Caco-2 (cell line): ENCODE measurements around the gene EPHB1. TPM values are rescaled to one million over a fixed set of nuclear protein-coding genes. Genes with fewer than 3 reads are reported as not detected.

Source experiments
- BruUV-seq: library from RNA; stranded (reverse); fragments of 400-500 nt; replicated peaks from 2 replicates; lab custom pipeline; 2021; lab: Mats Ljungman, UMichigan
- CTCF ChIA-PET: fragments of 300-600 bp; sonication (Branson Sonifier 250); formaldehyde crosslinking; loops from one replicate; lab custom pipeline; 2022; ENCODE audit warnings: antibody characterized with exemption; lab: Charles Lee
- POLR2A ChIA-PET: fragments of 300-600 bp; sonication (Branson Sonifier 250); formaldehyde crosslinking; loops from one replicate; lab custom pipeline; 2022; ENCODE audit warnings: antibody characterized with exemption; lab: Charles Lee
- DNase-seq, 2 experiments: peaks; one replicate each; pipeline versions ENCODE4 v3.0.0 to v3.0.0-alpha.2; 2020 to 2022
- H3K27me3 ChIP-seq: replicated peaks from 2 replicates; pipeline ENCODE4 v1.6.0; 2011; ENCODE audit warnings: low read length; ENCODE audit not compliant: control insufficient read depth, insufficient read depth
- H3K36me3 ChIP-seq: 2 replicates; pipeline ENCODE4 v1.5.1; 2011; ENCODE audit warnings: low read length; ENCODE audit not compliant: control insufficient read depth, insufficient read depth
- H3K4me1 ChIP-seq: fragments of 250-450 bp; sonication (Bioruptor Pico); 2 replicates; pipeline ENCODE4 v1.5.1; 2020; ENCODE audit warnings: mild to moderate bottlenecking
- H3K4me3 ChIP-seq: 2 replicates; pipeline ENCODE4 v1.5.1; 2011; ENCODE audit warnings: low read depth, mild to moderate bottlenecking, control low read depth, low read length
- H3K9me3 ChIP-seq: fragments of 250-450 bp; sonication (Bioruptor Pico); 2 replicates; pipeline ENCODE4 v1.5.1; 2020; ENCODE audit warnings: mild to moderate bottlenecking, moderate library complexity
- H3K27ac Mint-ChIP-seq: one replicate; pipeline ENCODE4 v1.8.0; 2022; ENCODE audit warnings: mixed read lengths; ENCODE audit not compliant: unreplicated experiment
- H3K27me3 Mint-ChIP-seq: one replicate; pipeline ENCODE4 v1.8.0; 2022; ENCODE audit warnings: mixed read lengths; ENCODE audit not compliant: insufficient read depth, unreplicated experiment
- H3K36me3 Mint-ChIP-seq: one replicate; pipeline ENCODE4 v1.8.0; 2022; ENCODE audit warnings: mild to moderate bottlenecking, mixed read lengths; ENCODE audit not compliant: insufficient read depth, unreplicated experiment
- H3K4me1 Mint-ChIP-seq: one replicate; pipeline ENCODE4 v1.8.0; 2022; ENCODE audit warnings: low read depth, mixed read lengths; ENCODE audit not compliant: unreplicated experiment
- H3K4me3 Mint-ChIP-seq: one replicate; pipeline ENCODE4 v1.8.0; 2022; ENCODE audit warnings: mild to moderate bottlenecking, moderate library complexity, mixed read lengths; ENCODE audit not compliant: unreplicated experiment
- H3K9me3 Mint-ChIP-seq: one replicate; pipeline ENCODE4 v1.8.0; 2022; ENCODE audit warnings: mixed read lengths; ENCODE audit not compliant: unreplicated experiment
- intact Hi-C: fragments of 100-400 bp; cut with micrococcal nuclease; formaldehyde crosslinking; loops from one replicate; pipeline ENCODE4 v1.10.0; 2022; ENCODE audit not compliant: unreplicated experiment
- total RNA-seq: library from RNA; stranded (reverse); gene quantifications from 2 replicates; pipeline ENCODE4 v1.2.3, GENCODE V29; 2022
- TF ChIP-seq, protein P1 (sequence below), 2 experiments: fragments of 200-600 bp in 1 of 2; IDR thresholded peaks; 1 replicate in 1 of 2; 2 replicates in 1 of 2; pipeline versions ENCODE4 v1.5.1 to v1.8.0; 2011 to 2022; ENCODE audit warnings: antibody characterized with exemption in 1 of 2, control low read depth in 1 of 2, inconsistent platforms in 1 of 2, low read depth in 1 of 2, low read length in 1 of 2, mild to moderate bottlenecking in 1 of 2, moderate library complexity in 1 of 2; ENCODE audit not compliant: insufficient read depth in 1 of 2, severe bottlenecking in 1 of 2, unreplicated experiment in 1 of 2

The EPHB1 gene
- total RNA-seq, 1 experiment from 2014 or later, result 2.3 TPM

DNA sequence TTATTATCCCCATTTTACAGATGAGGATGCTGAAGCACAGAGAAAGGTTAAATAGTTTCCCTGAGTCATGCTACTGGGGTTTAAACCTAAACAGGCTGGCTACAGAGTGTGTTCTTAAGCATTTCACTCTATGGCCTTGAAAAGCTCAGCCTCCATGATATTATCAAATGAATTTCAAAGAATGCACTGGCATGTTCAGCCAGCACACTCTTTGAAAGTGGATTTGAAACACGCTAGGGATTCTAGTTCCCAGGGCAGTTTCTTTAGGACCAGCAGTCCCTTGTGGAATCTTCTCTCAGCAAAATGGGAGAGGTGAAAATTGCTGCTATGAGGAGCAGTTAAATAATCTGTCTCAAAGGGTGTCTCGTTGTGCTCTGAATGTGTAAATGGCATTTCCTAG, 213.3 kb downstream of the EPHB1 start:
- Mint-ChIP-seq H3K4me1 (no peaks in the 10 kb centered on the region), H3K36me3 (no peaks in the 10 kb centered on the region), H3K4me3 (no peak overlapping the region), H3K9me3 (no peaks in the 10 kb centered on the region), H3K27me3 (peaks cover 8% of the 10 kb centered on the region), H3K27ac (no peak overlapping the region)
- no peaks in the 10 kb centered on the region for H3K36me3 ChIP-seq
- no peak for DNase-seq
- intact Hi-C loops, result no loop called here
- POLR2A ChIA-PET, result no interaction called here
- no peaks in the 10 kb centered on the region for H3K27me3 ChIP-seq
- no peaks in the 10 kb centered on the region for H3K9me3 ChIP-seq
- H3K4me1 ChIP-seq, result no peaks in the 10 kb centered on the region
- BruUV-seq, result no TSS peak
- CTCF ChIA-PET, result no interaction called here
- TF ChIP-seq, protein P1, sequence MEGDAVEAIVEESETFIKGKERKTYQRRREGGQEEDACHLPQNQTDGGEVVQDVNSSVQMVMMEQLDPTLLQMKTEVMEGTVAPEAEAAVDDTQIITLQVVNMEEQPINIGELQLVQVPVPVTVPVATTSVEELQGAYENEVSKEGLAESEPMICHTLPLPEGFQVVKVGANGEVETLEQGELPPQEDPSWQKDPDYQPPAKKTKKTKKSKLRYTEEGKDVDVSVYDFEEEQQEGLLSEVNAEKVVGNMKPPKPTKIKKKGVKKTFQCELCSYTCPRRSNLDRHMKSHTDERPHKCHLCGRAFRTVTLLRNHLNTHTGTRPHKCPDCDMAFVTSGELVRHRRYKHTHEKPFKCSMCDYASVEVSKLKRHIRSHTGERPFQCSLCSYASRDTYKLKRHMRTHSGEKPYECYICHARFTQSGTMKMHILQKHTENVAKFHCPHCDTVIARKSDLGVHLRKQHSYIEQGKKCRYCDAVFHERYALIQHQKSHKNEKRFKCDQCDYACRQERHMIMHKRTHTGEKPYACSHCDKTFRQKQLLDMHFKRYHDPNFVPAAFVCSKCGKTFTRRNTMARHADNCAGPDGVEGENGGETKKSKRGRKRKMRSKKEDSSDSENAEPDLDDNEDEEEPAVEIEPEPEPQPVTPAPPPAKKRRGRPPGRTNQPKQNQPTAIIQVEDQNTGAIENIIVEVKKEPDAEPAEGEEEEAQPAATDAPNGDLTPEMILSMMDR (IDR thresholded peaks at IDR 0.05; ENCODE audit: insufficient read depth in 1 of 2, low read depth in 1 of 2, low read length in 1 of 2, severe bottlenecking in 1 of 2, unreplicated experiment in 1 of 2), result no peak
- H3K4me3 ChIP-seq, result no peak overlapping the region

DNA sequence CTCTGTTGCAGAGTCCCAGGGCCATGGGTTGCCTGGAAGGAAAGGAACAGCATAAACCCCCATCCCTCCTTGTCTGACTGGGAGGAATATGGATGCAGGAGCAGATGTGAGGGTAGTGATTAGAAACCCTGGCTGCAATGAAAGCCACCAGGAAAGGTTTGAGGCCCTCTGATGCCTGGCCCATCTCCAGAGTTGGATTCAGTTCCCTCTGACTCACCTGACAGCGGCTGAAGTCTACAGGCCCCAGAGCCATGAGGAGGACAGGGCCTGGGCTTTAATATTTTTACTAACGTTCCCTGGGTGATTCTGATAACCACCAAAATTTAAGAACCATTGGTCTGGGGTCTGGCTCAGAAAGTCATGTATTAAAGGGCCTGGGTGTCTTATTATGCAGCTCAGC, 214.0 kb downstream of the EPHB1 start:
- intact Hi-C loops, result no loop called here
- Histone ChIP-seq H3K36me3 (no peaks in the 10 kb centered on the region), H3K4me1 (no peaks in the 10 kb centered on the region), H3K27me3 (no peaks in the 10 kb centered on the region), H3K9me3 (no peaks in the 10 kb centered on the region), H3K4me3 (no peak overlapping the region)
- H3K4me3 Mint-ChIP-seq, result no peak overlapping the region
- TF ChIP-seq, protein P1 (IDR thresholded peaks at IDR 0.05; ENCODE audit: insufficient read depth in 1 of 2, low read depth in 1 of 2, low read length in 1 of 2, severe bottlenecking in 1 of 2, unreplicated experiment in 1 of 2), result no peak
- no peak overlapping the region for H3K27ac Mint-ChIP-seq
- H3K9me3 Mint-ChIP-seq, result no peaks in the 10 kb centered on the region
- peaks cover 8% of the 10 kb centered on the region for H3K27me3 Mint-ChIP-seq
- H3K4me1 Mint-ChIP-seq, result no peaks in the 10 kb centered on the region
- H3K36me3 Mint-ChIP-seq, result no peaks in the 10 kb centered on the region
- CTCF ChIA-PET, result no interaction called here
- POLR2A ChIA-PET, result no interaction called here
- no TSS peak for BruUV-seq
- DNase-seq, result no peak

DNA sequence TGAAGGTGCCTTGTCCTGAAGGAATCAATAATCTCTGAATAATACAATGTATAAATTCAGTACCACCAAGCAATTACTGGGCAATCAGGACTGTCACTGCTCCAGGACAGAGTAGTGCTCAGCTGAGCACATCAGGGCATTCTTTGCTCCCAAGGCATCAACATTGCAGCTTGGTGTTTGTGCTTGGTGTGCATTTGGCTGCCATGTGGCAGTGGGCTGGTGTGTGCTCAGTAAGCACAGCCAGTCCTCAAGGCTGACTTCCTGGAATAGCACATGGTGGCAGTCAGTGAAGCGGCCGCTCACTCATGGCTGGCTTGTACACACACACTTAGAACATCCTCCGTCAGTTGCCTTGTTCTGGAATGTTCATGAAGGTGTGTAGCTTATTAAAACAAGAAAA, 217.0 kb downstream of the EPHB1 start:
- POLR2A ChIA-PET, result no interaction called here
- Mint-ChIP-seq H3K27ac (no peak overlapping the region), H3K27me3 (peaks cover 13% of the 10 kb centered on the region), H3K4me1 (no peaks in the 10 kb centered on the region), H3K4me3 (no peak overlapping the region), H3K9me3 (no peaks in the 10 kb centered on the region), H3K36me3 (no peaks in the 10 kb centered on the region)
- CTCF ChIA-PET, result interaction anchor here (0.5 kb wide), 1 partner anchor 162 kb away, joined by 4 read pairs; no protein-coding TSS in a partner anchor
- no peak for DNase-seq
- intact Hi-C loops, result no loop called here
- H3K9me3 ChIP-seq, result no peaks in the 10 kb centered on the region
- no peak overlapping the region for H3K4me3 ChIP-seq
- TF ChIP-seq, protein P1 (IDR thresholded peaks at IDR 0.05; ENCODE audit: insufficient read depth in 1 of 2, low read depth in 1 of 2, low read length in 1 of 2, severe bottlenecking in 1 of 2, unreplicated experiment in 1 of 2), result no peak
- no TSS peak for BruUV-seq
- no peaks in the 10 kb centered on the region for H3K36me3 ChIP-seq
- H3K27me3 ChIP-seq, result no peaks in the 10 kb centered on the region
- H3K4me1 ChIP-seq, result no peaks in the 10 kb centered on the region
